Measurements from ENCODE around the gene SMURF1. TPM values are rescaled to one million over a fixed set of nuclear protein-coding genes. Genes with fewer than 3 reads are reported as not detected.

Gene SMURF1
- total and polyA plus RNA-seq, 2 of the 4 experiments (the other 2 are of a cell fraction): 13.4 to 20.3 TPM

- no peak for TF ChIP-seq CTCF (conservative IDR thresholded peaks at IDR 0.05; ENCODE audit: low read depth, low read length)
Observed at GRCh38 chr7:99012722-99013121, 131.2 kb downstream of the SMURF1 start (continued).

GRCh38 chr7:99011706-99012404 lies 132.1 kb downstream of the SMURF1 start:
- H3K36me3 ChIP-seq (ENCODE audit: control insufficient read depth, insufficient read depth, low read length): peaks cover 66% of the 10 kb centered on the region
- no TSS peak for BruUV-seq (replicated peaks)
- CTCF ChIA-PET: no interaction called here
- TF ChIP-seq CHD1 (IDR thresholded peaks at IDR 0.05; ENCODE audit: low read depth, low read length) (no peak), RCOR1 (IDR thresholded peaks at IDR 0.05; ENCODE audit: insufficient replicate concordance, low read length) (no peak), MXI1 (IDR thresholded peaks at IDR 0.05; ENCODE audit: borderline replicate concordance, low read depth, low read length) (no peak), CTCF (conservative IDR thresholded peaks at IDR 0.05; ENCODE audit: low read depth, low read length) (no peak), MAFK (IDR thresholded peaks at IDR 0.05; ENCODE audit: low read depth, low read length) (no peak), CEBPB (IDR thresholded peaks at IDR 0.05; ENCODE audit: low read depth, low read length) (no peak), FOS (IDR thresholded peaks at IDR 0.05; ENCODE audit: low read depth, low read length) (no peak), SMC3 (IDR thresholded peaks at IDR 0.05; ENCODE audit: low read depth, low read length) (no peak), MAZ (IDR thresholded peaks at IDR 0.05; ENCODE audit: borderline replicate concordance, low read depth, low read length) (no peak), POLR2A (IDR thresholded peaks at IDR 0.05; ENCODE audit: low read depth, low read length) (no peak)
- TF ChIP-seq, protein P1, sequence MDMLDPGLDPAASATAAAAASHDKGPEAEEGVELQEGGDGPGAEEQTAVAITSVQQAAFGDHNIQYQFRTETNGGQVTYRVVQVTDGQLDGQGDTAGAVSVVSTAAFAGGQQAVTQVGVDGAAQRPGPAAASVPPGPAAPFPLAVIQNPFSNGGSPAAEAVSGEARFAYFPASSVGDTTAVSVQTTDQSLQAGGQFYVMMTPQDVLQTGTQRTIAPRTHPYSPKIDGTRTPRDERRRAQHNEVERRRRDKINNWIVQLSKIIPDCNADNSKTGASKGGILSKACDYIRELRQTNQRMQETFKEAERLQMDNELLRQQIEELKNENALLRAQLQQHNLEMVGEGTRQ (IDR thresholded peaks at IDR 0.05; ENCODE audit: low read depth, low read length): no peak

More at GRCh38 chr7:99011706-99012404, 132.1 kb downstream of the SMURF1 start:
- Histone ChIP-seq H2BK120ac (ENCODE audit: low read depth, low read length) (no peak overlapping the region), H3K4me2 (ENCODE audit: low read depth, low read length) (no peak overlapping the region), H3K27me3 (ENCODE audit: control insufficient read depth, insufficient read depth, low read length) (no peaks in the 10 kb centered on the region), H3K4ac (ENCODE audit: low read depth, low read length) (no peak overlapping the region), H3K4me1 (ENCODE audit: control insufficient read depth, insufficient read depth, low read length) (no peaks in the 10 kb centered on the region), H3K4me3 (ENCODE audit: insufficient read depth, low read depth, low read length) (no peak overlapping the region), H3K79me1 (ENCODE audit: low read depth in 1 of 2, low read length in 2 of 2) (peaks cover 0 to 8% of the 10 kb centered on the region in 2 experiments; a peak in 2 of 4 replicates), H2BK15ac (ENCODE audit: low read depth, low read length) (no peak overlapping the region), H2BK20ac (ENCODE audit: low read depth, low read length) (no peak overlapping the region), H4K5ac (ENCODE audit: low read depth, low read length) (no peak overlapping the region), H3K14ac (replicated peaks; ENCODE audit: low read depth, low read length) (no peak overlapping the region), H4K8ac (ENCODE audit: low read depth in 2 of 2, low read length in 2 of 2) (no peak overlapping the region), H3K9ac (ENCODE audit: low read depth, low read length) (no peak overlapping the region), H2AK9ac (replicated peaks; ENCODE audit: low read depth, low read length, poor library complexity) (peak overlapping the region; percentile 31), H3K56ac (ENCODE audit: extremely low read depth, insufficient read depth, low read length) (no peak overlapping the region), H4K20me1 (ENCODE audit: insufficient read depth, low read length) (peaks cover 5% of the 10 kb centered on the region; the same call in 1 of the 2 replicates), H3K9me3 (ENCODE audit: control insufficient read depth, insufficient read depth, low read length) (no peaks in the 10 kb centered on the region), H3K9me1 (ENCODE audit: insufficient read depth, low read length) (0 out of 2 replicates have a peak, but pooled peaks cover 4% of the 10 kb centered on the region), H2AK5ac (ENCODE audit: low read depth, low read length) (no peak overlapping the region), H3K23ac (ENCODE audit: low read depth, low read length) (no peak overlapping the region), H2BK5ac (ENCODE audit: low read depth, low read length, poor library complexity, severe bottlenecking) (no peak overlapping the region), H3K18ac (ENCODE audit: low read depth, low read length) (no peak overlapping the region), H2AFZ (replicated peaks; ENCODE audit: low read length, poor library complexity) (no peak overlapping the region), H3K27ac (ENCODE audit: insufficient read depth, low read length) (no peak overlapping the region), H4K91ac (ENCODE audit: insufficient read depth, low read depth, low read length) (no peak overlapping the region)
- intact Hi-C loops (cut with micrococcal nuclease): no loop called here
- WGBS, 2 experiments (ENCODE audit: extremely low coverage in 2 of 2, insufficient read length in 1 of 2): 88% methylated on average over 15 of the region's 36 CpGs; no CpG with 5 or more reads in 1 of the 2 experiments
- ATAC-seq (ENCODE audit: low read depth) (no peak), DNase-seq (no peak)
- in situ Hi-C loops (cut with MboI; ENCODE audit: low sequenced_read_pairs): no loop called here
- dilution Hi-C loops (cut with HindIII; ENCODE audit: low sequenced_read_pairs, unreplicated experiment): no loop called here
- POLR2A ChIA-PET (ENCODE audit: unreplicated experiment): no interaction called here
